K562 (cell line): ENCODE data around the gene TMEM86B. TPM values are rescaled to one million over a fixed set of nuclear protein-coding genes. Genes with fewer than 3 reads are reported as not detected.

Experiments used
- ARID1B ChIP-seq: fragments of 450-650 bp; IDR thresholded peaks from 2 replicates; pipeline ENCODE4 v1.6.1; 2016; ENCODE audit warnings: antibody characterized with exemption, mild to moderate bottlenecking, inconsistent platforms
- CBX5 ChIP-seq: IDR thresholded peaks from 2 replicates; pipeline ENCODE4 v1.6.1; 2014; ENCODE audit warnings: low read depth, borderline replicate concordance
- ELF1 ChIP-seq: fragments of 200-800 bp; sonication (Bioruptor generic); IDR thresholded peaks from 2 replicates; pipeline ENCODE4 v1.6.1; 2016; ENCODE audit warnings: missing genetic modification characterization, missing compliant biosample characterization
- EP400 ChIP-seq: fragments of 450-650 bp; IDR thresholded peaks from 2 replicates; pipeline ENCODE4 v1.6.1; 2017; ENCODE audit warnings: antibody characterized with exemption, mild to moderate bottlenecking, moderate library complexity
- HEY1 ChIP-seq: fragments of 250-450 bp; sonication (Bioruptor Pico); IDR thresholded peaks from 2 replicates; pipeline ENCODE4 v1.5.0; 2020; ENCODE audit warnings: mild to moderate bottlenecking, moderate library complexity, borderline replicate concordance
- MCM5 ChIP-seq: fragments of 450-650 bp; IDR thresholded peaks from 2 replicates; pipeline ENCODE4 v1.6.1; 2016; ENCODE audit warnings: low read depth
- RREB1 ChIP-seq: fragments of 250-450 bp; sonication (Bioruptor Pico); IDR thresholded peaks from 2 replicates; pipeline ENCODE4 v1.4.0; 2020
- polyA plus RNA-seq, 8 experiments: library from polyadenylated mRNA; depleted of rRNA in 4 of 8; stranded (reverse) in 5 of 8; unstranded in 3 of 8; fragments of >200 nt; fragmentation: Nextera tagmentation in 2 of 8; fragmentation: Illumina TruSeq in 1 of 8; extraction: Ambion mirVana in 2 of 8; extraction: Trizol in 1 of 8; gene quantifications; 2 replicates each; pipeline versions ENCODE4 v1.2.1 to v1.2.3, GENCODE V29; 2011 to 2014; ENCODE audit warnings: inconsistent platforms in 1 of 8, missing spikeins in 1 of 8
- total RNA-seq, 7 experiments: library from RNA; depleted of rRNA in 6 of 7; stranded (reverse); fragments of >200 nt in 6 of 7; fragmentation: Illumina TruSeq in 2 of 7; extraction: Trizol in 2 of 7; gene quantifications; 2 replicates each; pipeline versions ENCODE4 v1.2.1 to v1.2.3, GENCODE V29; 2011 to 2021; ENCODE audit warnings: low replicate concordance in 1 of 7
- TF ChIP-seq, protein P1 (sequence below): fragments of 450-650 bp; IDR thresholded peaks from 2 replicates; pipeline ENCODE4 v1.6.1; 2016; ENCODE audit warnings: low read depth
- TF ChIP-seq, protein P2 (sequence below): fragments of 250-450 bp; sonication (Bioruptor Pico); IDR thresholded peaks from 2 replicates; pipeline ENCODE4 v1.5.0; 2020; ENCODE audit warnings: mild to moderate bottlenecking, borderline replicate concordance

The TMEM86B gene
- total and polyA plus RNA-seq, 9 of the 15 experiments (the other 6 are each of a cell fraction or from before 2014, with no cell fraction given): 0.28 to 7.9 (median 2.1) TPM

- TF ChIP-seq, protein P1, sequence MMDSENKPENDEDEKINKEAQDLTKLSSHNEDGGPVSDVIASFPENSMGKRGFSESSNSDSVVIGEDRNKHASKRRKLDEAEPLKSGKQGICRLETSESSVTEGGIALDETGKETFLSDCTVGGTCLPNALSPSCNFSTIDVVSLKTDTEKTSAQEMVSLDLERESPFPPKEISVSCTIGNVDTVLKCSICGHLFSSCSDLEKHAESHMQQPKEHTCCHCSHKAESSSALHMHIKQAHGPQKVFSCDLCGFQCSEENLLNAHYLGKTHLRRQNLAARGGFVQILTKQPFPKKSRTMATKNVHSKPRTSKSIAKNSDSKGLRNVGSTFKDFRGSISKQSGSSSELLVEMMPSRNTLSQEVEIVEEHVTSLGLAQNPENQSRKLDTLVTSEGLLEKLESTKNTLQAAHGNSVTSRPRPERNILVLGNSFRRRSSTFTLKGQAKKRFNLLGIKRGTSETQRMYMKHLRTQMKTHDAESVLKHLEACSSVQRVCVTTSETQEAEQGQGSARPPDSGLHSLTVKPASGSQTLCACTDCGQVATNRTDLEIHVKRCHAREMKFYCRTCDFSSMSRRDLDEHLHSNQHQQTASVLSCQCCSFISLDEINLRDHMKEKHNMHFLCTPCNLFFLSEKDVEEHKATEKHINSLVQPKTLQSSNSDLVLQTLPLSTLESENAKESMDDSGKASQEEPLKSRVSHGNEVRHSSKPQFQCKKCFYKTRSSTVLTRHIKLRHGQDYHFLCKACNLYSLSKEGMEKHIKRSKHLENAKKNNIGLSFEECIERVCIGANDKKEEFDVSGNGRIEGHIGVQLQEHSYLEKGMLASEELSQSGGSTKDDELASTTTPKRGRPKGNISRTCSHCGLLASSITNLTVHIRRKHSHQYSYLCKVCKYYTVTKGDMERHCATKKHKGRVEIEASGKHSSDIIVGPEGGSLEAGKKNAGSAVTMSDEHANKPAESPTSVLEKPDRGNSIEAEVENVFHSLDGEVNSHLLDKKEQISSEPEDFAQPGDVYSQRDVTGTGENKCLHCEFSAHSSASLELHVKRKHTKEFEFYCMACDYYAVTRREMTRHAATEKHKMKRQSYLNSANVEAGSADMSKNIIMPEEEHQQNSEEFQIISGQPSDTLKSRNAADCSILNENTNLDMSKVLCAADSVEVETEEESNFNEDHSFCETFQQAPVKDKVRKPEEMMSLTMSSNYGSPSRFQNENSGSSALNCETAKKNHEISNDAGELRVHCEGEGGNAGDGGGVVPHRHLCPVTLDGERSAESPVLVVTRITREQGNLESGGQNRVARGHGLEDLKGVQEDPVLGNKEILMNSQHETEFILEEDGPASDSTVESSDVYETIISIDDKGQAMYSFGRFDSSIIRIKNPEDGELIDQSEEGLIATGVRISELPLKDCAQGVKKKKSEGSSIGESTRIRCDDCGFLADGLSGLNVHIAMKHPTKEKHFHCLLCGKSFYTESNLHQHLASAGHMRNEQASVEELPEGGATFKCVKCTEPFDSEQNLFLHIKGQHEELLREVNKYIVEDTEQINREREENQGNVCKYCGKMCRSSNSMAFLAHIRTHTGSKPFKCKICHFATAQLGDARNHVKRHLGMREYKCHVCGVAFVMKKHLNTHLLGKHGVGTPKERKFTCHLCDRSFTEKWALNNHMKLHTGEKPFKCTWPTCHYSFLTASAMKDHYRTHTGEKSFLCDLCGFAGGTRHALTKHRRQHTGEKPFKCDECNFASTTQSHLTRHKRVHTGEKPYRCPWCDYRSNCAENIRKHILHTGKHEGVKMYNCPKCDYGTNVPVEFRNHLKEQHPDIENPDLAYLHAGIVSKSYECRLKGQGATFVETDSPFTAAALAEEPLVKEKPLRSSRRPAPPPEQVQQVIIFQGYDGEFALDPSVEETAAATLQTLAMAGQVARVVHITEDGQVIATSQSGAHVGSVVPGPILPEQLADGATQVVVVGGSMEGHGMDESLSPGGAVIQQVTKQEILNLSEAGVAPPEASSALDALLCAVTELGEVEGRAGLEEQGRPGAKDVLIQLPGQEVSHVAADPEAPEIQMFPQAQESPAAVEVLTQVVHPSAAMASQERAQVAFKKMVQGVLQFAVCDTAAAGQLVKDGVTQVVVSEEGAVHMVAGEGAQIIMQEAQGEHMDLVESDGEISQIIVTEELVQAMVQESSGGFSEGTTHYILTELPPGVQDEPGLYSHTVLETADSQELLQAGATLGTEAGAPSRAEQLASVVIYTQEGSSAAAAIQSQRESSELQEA: peak; percentile 39; the same call in 1 of the 2 replicates
- TF ChIP-seq ARID1B (peak; percentile 84), HEY1 (CRISPR knock-in tag) (0 out of 2 replicates have a peak, but pooled peaks have one; percentile 63), ELF1 (tag) (peak; percentile 98), MCM5 (no peak), CBX5 (no peak), EP400 (peak; percentile 77), RREB1 (CRISPR knock-in tag) (peak; percentile 24; the same call in 1 of the 2 replicates)
- TF ChIP-seq, protein P2, sequence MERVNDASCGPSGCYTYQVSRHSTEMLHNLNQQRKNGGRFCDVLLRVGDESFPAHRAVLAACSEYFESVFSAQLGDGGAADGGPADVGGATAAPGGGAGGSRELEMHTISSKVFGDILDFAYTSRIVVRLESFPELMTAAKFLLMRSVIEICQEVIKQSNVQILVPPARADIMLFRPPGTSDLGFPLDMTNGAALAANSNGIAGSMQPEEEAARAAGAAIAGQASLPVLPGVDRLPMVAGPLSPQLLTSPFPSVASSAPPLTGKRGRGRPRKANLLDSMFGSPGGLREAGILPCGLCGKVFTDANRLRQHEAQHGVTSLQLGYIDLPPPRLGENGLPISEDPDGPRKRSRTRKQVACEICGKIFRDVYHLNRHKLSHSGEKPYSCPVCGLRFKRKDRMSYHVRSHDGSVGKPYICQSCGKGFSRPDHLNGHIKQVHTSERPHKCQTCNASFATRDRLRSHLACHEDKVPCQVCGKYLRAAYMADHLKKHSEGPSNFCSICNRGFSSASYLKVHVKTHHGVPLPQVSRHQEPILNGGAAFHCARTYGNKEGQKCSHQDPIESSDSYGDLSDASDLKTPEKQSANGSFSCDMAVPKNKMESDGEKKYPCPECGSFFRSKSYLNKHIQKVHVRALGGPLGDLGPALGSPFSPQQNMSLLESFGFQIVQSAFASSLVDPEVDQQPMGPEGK: no peak
These were observed 11.9 kb downstream of the TMEM86B start (continued) for GRCh38 chr19:55216461-55217198.
